Suppressor macrophage treated with lipopolysaccharide for 4 hours (primary cell): ENCODE data around the gene USP35.
"Not testable (repeated sequence)": the region's sequence is repeated elsewhere in the genome, so short reads cannot be mapped to it uniquely, and the experiment has no call there.

Experiments
- DNase-seq: peaks from one replicate; pipeline ENCODE4 v3.0.0-alpha.2; 2020

The USP35 gene

DNA sequence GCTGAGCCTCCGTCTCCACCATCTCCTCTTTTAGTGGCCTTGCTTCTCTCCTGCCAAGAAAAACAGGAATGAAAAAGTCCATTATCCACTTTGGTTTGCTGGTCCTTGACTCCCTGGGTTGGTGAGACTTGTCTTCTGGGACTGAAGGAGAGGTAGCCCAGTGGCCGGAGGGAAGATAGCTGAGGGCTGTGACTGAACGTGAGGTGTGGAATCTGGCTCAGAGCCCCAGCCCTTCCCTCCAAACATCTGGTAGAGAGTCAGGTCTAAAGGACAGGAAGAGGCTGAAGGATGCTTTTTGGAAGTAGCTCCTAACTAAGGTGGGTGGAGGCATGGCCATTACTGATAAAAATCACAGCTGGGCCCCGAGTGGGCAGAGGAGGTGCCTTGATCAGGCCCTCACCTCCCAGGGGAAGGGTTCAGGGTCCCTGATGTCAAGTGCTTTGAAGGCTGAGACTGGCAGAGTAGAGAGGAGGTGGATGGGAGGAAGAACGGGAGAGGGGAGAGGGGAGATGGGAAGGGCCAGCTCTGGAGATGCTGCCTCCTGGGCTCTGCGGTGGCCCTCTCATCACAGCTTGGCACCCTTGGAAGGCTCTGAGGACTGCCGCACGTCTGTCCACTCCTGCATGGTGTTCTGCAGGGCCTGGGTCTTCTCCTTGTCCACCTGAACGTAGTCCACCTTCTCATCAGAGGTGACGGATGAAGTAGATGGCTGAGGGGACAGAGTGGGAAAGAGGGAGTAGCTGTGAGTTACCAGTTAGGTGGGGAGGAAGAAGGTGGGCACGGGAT lies 30.2 kb downstream of the USP35 start:
- no peak for DNase-seq

DNA sequence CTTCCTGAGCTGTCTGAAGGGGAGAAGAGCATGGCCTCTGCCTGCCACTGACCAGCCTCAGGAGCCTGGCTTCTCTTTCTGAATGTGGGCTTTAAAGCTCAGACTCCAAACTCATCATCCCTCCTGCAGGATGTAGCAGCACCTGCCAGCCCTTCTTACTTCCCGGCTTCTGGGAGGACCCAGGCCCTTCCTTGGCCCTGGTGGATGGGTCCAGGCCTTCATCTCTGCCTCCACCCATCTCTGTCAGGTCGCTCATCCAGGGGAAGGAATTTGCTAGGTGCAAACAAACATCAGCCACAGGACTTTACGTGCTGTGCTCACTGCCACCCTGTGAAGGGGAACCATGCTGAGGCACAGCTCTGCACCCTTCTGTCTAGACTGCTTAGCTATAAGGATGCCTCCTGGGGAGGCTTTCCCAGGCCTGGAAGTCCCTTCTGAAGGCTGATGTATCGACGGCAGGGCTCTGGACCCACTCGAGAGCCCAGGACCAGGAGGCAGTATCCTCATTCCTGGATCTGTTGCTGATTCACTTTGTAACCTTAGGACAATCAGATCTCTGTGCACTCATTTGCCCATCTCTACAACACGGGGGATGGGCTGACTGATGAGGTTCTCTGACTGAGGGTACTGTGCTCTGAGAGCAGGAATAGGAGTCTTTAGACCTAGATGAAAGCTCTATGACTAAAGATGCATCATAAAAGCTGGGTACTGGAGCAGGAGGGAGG lies 30.9 kb downstream of the USP35 start:
- DNase-seq, result no peak

DNA sequence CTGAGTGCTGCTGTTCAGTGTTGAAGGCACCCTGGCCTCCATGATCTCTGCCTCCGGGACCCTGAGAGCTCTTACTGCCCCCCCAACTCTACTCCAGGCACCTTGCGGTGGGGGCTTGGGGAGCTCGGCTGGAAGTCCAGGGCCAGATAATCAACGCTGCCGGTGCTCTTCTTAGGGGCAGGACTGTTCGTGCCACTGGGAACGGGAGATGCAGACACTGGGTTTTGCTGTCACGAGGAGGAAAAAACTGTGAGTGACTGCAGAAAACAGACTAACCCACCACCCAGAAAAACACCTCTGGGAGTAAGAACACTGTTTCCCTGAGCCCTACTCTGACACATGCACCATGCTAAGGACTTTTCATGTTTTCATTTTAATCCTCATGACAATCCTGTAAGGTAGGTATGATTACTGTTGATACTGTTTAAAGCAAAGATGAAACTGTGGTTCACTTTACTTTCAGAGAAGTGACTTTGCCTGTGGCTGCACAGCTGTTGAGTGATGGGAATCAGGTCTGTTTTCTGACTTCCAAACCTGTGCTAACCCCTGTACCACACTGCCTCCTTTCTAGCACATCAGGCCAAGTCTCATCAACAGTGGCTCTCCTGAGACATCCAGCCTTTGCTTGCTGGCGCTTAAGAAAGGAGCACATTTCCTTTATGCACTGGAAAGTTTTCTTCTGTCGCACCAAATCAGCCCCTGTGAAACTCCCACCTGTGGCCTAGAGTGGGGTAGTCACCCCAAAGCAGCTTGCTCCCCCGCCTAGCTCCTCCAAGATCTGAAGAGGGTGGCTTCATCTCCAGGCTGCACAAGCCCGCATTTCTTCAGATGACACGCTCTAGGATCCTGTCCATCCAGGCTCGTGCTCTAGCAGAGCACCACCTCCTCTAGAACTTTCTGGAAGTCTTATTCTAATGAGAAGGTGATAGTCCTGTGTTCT lies 31.8 kb downstream of the USP35 start:
- no peak for DNase-seq

DNA sequence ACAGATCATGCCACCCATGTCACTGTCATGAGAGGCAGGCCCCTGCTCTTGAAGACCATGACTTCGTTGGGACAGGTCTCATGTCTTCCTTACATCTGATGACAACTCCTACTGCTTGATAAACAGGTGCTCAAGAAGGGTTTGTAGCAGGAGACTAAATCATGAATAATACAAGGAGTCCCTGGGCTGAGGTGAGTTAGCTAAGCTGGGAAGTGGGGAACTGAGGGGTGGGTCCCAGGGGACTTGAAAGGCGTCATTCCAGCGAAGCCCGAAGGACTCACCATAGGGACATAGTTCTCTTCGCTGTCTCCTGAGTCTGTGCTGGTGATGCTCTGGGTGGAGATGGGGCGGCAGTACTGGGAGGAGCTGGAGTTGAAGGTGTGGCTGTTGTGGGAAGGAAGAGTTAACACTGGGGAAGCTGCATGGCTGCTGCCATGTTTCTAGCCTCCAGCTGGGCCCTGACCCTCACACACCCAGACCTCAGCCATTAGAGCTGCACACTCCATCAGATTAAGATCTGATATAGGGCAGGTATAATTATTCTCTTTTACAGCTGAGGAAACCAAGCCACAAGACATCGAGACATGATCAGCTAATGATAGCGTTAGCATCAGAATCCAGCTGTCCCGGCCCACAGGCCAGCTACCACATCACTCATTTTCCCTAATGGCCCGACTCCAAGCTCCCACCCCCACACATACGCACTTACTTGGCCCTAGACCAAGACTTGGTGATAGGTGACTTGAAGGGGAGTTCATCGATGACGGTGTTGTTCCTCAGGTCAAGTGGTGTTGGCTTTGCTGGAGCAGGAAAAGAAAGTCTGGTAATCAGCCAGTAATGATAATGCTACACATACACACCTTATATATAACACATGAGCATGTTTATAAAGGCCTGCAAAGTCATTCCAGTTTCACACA lies 32.9 kb downstream of the USP35 start:
- no peak for DNase-seq

DNA sequence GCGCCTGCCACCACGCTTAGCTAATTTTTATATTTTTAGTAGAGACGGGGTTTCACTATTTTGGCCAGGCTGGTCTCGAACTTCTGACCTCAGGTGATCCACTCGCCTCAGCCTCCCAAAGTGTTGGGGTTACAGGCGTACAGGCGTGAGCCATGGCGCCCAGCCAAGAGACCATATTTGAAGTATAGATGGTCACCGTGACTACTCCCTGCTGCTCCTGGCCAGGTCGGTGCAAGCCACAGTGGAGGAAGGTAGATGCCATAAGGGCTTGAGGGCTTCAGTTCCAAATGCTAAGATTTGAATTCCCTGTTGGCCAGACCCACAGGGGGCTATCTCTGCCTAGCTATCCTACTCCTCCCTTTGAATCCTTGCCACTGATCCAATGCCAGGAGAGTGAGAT lies 34.0 kb downstream of the USP35 start:
- DNase-seq, result not testable (repeated sequence)

DNA sequence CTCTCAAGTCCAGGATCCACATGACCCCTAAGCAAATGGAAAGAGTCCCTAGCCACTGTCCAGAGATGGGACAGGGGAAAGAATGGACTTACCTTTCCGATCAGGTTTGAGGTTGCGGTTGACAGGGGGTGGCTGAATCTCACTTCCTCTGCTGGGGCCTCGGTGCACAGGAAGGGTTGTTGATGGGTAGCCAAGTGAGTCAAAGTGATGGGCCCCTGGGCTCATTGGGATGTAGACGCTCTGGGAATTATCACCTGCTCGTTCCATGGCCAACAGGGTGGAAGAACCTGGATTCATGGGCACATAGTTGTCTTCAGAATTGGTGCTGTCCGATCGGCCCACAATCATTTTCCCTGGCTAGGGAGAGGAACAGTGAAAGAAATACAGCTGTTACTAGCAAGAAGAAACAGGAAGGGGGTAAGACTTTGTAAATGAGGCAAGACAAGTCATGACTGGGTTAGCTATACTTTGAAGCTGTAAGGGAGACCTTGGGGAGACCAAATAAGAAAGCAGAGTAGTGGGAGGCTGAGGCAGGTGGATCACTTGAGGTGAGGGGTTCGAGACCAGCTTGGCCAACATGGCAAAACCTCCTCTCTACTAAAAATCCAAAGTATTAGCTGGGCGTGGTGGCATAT lies 34.7 kb downstream of the USP35 start:
- DNase-seq, result no peak

DNA sequence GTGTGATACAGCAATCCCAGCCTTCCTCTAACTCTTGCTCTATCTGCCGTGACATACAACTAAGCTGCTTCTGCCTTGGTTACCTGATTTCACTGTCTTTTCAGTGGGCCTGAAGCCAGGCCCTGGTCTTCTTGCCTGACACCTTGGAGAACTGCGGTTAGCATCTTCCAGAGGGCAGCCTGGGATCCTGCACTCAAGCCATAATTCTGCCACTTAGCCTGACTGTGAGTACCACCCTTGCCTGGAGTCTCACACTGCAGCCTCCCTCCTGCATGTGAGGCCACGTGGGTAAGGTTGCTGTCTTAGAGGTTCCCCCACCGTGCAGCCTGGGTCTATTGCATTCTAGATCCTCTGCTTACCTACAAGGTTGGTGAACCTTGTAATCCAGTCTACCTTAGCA lies 35.8 kb downstream of the USP35 start:
- no peak for DNase-seq

DNA sequence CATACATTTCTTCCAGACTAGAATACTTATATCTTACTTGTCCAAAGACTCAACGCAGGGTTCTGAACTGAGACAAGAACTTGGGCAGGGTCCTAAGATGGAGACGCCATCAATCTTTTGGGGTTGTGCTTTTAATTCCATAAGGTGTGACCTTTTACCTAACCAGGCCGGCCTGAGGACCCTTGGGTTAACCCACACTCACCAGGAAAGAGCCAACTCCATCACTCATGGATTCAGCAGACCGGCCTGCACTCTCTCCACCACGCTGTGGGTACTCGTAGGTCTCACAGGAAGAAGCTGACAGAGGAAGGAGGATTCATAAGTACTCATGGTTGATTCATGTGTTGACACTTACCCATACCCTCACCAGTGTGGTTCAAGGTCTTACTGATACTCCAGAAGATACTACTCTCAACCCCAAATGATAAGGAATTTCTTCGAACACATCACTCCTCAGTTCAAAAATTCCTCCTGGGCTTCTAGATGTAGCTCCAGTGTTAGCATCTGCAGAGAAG lies 36.2 kb downstream of the USP35 start:
- no peak for DNase-seq

DNA sequence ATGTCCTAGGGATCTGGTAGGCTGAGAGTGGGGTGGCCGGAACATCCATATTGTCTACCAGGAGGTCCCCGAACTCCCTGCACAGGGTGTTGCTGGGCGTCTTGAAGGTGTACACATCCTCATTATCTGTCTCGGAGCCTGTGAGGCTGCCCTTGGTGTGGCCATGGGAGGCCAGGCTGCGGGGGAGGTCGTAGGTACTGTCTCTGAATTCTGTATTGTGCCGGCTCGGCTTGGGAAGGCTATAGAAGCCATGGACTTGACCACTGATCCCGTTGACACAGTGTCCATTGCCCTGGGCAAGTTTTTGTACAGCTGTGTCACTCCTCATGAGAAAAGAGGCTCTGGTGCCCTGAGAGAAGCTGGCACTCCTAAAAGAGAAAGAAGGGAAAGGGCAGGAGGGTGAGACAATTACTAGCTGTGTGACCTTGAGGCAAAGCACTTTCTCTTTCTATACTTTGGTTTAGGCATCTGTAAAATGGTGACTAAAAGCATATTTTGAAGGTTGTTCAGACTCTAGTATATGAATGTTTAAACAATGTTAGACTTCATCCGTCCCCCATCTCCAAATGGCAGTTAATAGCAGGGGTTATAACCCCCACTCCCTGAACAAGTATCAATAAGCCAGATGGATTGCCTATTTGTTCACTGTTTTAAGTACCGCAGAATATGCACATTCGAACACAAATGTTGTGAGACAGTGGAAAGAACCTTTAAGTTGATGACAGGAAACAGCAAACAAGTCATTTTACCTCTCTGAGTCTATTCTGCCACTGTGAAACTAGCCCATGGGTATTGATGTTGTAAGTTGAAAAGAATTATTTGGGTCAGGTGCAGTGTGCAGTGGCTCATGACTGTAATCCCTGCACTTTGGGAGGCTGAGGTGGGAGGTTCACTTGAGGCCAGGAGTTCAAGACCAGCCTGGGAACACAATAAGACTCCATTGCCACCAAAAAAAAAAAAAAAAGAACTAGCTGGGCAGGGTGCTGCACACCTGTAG lies 38.3 kb downstream of the USP35 start:
- DNase-seq, result peak; percentile 20

DNA sequence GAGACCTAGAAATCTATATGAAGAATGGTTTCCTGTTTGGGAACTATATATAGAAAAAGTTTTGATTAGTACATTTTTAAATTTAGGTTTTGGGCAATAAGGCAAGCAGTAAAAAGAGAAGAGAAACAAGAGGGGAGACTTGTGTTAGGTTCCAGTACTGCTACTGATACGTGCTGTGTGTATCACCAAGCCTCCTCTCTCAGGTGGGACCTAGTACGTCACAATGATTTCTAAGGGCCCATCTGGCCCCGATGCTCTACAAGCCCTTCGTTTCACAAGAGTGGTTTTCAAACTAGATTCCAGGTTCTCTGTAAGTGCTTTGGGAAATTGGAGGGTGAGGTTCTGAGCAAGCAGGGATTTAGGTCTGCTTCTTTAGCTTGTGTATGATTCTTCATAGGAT lies 39.2 kb downstream of the USP35 start:
- DNase-seq, result no peak

DNA sequence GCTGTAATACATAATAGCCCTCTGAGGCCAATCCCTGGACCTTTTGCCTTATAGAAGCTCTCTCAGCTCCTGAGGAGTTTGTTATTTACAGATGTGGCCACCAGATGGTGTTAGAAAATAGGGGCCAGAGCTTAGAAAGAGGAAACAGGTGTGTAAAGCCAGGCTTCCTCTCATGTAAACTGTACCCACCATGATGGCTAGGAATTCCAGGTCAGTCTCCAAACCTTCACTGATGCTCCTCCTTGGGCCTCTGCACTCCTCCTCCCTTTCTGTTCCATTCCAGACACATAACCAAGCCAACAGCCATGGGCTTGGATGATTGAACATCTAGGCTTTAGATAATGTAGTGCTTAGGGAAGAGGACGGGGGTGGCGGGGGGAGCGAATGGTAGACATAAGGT lies 39.7 kb downstream of the USP35 start:
- DNase-seq, result peak; percentile 55

DNA sequence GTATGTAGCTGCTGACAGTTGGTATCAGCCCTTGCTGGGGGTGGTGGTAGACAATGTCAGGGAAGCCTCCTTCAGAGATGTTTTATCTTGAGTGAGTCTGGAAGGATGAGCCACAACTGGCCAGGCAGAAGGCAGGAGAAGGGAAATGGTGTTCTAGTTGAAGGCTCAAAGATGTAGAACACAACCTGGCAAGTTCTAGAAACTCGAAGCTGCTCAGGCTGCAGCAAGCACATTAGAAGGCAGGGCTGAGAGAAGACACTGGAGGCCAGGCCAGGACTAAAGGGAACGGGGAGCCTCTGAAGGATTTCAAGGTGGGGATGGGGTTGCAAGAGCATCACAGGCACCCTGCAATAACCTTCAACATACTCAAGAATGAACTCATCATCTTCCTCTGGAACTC lies 40.4 kb downstream of the USP35 start:
- no peak for DNase-seq

DNA sequence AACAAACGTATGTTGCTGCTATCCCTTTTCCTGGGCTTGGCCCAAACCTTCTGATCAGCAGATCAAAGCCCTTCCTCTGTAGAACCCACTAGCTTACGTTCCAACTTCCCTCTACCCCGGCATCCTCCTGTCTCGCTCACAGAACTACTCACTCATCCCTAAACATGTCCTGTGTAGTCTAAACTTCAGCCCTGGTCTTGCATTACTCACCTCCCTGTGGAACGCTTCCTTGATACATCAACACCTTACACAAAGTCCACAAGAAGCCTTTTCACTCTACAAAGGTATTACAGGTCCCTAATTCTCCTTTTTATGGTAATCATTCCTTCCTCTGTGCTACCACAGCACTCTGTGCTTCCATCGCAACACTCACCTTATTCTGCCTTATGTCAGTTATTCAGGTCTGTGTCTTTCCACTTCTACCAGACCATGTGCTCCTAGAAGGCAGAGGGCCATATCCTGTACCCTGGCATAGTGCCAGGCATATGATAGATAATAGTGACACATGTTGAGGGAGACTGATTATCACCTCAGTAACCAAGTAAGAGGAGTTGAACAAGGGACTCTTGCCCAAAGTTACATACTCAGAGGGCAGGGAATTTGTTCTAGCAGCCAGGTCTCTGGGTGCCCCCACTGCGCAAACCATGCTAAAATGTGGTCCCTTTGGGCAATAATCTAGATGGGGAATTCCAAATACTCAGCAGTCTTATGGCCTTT lies 41.6 kb downstream of the USP35 start:
- no peak for DNase-seq

DNA sequence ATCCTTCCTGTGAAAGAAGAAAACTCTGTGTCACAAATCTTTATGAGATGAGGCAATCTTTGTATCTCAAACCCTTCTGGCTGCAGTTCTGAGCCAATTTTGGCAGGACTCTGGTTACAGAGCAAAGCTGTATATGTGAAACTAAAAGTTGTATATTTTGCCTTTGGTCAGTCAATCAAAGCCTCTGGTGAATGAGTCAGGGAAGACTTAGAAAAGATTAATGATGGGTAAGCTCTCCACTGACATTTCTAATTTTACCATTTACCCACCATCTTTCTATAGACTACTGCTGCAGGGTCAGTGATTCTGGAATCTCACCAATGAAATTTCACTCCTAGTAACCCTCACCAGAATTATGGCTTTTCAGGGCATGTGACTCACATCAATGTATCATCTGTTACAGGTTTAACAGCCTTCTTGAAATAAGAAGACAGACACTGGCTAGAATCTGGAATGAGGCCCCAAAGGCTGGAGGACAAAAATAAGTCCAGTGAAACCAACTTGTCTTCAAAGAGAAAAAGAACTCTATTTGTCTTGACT lies 43.3 kb downstream of the USP35 start:
- peak; percentile 20 for DNase-seq

DNA sequence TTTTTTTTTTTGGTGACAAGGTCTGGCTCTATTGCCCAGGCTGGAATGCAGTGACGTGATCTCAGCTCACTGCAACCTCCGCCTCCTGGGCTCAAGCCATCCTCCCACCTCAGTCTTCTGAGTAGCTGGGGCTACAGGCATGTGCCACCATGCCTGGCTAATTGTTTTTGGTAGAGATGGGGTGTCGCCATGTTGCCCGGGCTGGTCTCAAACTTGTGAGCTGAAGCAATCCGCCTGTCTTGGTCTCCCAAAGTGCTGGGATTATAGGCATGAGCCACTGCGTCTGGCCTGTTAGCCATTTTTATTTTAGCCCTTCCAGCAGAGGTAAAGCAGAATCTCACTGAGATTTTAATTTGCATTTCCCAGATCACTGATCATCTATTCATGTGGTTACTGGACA lies 44.3 kb downstream of the USP35 start:
- not testable (repeated sequence) for DNase-seq

DNA sequence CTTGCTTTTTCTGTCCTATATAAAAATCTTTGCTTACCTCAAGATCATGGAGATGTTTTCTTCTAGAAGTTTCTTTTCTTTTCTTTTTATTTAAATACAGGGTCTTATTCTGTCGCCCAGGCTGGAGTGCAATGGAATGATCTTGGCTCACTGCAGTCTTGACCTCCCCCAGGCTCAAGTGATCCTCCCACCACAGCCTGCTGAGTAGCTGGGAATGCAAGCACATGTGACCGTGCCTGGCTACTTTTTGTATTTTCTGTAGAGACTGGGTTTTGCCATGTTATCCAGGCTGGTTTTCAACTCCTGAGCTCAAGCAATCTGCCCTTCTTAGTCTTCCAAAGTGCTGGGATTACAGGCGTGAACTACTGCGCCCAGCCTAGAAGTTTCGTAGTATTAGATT lies 45.3 kb downstream of the USP35 start:
- no peak for DNase-seq

DNA sequence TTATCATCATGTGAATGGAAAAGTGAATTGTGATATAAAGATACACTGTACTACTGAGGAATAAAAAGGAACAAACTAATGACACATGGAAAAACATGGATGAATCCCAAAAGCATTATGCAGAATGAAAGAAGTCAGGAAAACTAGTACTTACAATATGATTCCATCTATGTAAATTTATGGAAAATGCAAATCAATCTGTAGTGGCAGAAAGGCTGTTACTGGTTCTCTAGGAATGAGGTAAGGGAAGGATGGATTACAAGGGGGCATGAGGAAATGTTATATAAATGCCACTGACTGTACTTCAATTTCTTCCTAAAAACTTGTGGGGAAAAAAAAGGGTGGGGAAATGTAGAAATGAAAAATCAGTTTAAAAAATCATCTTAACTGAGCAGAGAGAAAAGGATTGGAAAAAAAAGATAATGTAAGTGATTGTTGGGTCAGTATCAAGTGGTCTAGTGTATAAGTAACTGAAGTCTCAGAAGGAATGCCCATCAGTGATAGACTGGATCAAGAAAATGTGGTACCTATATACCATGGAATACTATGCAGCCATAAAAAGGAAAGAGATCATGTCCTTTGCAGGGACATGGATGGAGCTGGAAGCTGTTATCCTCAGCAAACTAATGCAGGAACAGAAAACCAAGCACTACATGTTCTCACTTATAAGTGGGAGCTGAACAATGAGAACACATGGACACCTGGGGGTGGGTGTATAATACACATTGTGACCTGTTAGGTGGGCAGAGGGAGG lies 48.8 kb downstream of the USP35 start:
- no peak for DNase-seq

DNA sequence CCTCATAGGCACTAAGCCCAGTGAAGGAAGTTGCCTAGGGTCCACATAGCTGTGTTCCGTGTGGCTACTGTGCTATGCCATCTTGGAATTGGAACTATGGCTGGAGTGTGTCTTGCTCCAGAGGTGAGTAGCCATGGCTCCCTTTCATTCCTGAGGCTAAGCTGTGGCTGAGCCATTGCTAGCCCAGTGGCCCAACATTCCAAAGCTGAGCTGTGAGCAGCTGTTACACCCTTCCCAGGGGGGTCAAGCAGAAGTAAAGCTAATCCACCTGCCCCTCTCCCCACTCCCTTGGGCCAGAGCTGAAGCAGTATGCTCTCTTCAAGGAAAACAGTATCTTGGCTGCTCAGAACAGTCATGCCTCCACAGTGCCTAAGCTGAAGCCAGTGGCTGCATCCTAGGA lies 51.1 kb downstream of the USP35 start:
- no peak for DNase-seq

DNA sequence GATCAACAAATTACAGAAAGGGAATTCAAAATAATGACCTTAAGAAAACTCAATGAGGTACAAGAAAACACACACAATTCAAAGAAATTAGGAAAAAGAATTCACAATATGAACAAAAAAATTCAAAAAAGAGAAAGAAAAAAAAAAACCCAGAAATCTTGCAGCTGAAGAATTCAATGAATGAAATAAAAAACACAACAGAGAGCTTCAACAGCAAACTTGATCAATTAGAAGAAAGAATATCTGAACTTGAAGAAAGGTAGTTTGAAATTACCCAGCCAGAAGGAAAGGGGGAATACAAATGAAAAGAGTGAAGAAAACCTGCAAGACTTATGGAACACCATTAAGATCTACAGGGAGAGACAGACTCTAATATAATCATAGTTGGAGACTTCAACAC lies 52.8 kb downstream of the USP35 start:
- no peak for DNase-seq
